Measurements from ENCODE around the gene MPC2. TPM values are rescaled to one million over a fixed set of nuclear protein-coding genes. Genes with fewer than 3 reads are reported as not detected.

Gene MPC2
- total RNA-seq, 1 experiment from 2014 or later, result 71.7 TPM

DNA sequence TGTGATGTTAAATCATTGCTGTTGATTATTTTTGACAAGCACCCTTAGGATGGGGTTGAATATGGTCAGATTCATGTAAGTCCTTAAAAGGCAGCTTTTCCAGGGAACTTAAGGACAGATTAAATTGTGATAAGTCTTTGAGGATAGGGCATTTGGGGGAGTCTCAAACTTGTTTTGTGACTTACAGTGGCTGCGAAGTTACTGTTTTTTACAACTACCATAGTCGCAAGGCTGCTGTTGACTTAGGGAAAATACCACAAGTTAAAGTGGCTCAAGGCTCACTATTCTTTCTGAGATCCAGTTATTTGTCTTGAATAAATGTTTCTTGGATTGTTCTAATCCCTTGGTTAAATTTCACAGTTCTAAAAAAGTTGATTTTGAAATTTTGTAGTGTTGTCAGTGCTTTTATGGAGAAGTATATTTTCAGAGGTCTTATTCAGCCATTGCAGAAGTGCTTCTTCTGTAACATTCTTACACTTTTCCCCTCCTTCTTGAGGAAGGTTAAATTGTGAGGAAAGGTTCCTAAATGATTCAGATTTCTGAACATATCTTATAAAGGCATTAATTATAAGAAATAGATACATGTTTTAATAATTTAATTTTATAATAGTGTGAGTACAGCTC lies 47.0 kb upstream of the MPC2 start:
- POLR2A ChIA-PET, result no interaction called here
- H3K4me1 ChIP-seq (ENCODE audit: control insufficient read depth, insufficient read depth, low read length), result no peaks in the 10 kb centered on the region
- no peak overlapping the region for H3K4me3 ChIP-seq (ENCODE audit: low read depth in 2 of 2, low read length in 2 of 2)
- 0 out of 2 replicates have a peak, but pooled peaks cover 3% of the 10 kb centered on the region for H3K36me3 ChIP-seq (ENCODE audit: control insufficient read depth, insufficient read depth, low read length)
- H3K27ac ChIP-seq (ENCODE audit: low read length), result no peak overlapping the region
- ATAC-seq (no peak), DNase-seq (ENCODE audit: low read depth, low spot score) (no peak)
- TF ChIP-seq POLR2AphosphoS5 (IDR thresholded peaks at IDR 0.05; ENCODE audit: low read depth, low read length) (no peak), TCF7L2 (IDR thresholded peaks at IDR 0.05; ENCODE audit: low read depth, low read length) (no peak), SIN3A (IDR thresholded peaks at IDR 0.05; ENCODE audit: borderline replicate concordance, insufficient read depth, low read depth, low read length) (no peak)
- TF ChIP-seq, protein P1, sequence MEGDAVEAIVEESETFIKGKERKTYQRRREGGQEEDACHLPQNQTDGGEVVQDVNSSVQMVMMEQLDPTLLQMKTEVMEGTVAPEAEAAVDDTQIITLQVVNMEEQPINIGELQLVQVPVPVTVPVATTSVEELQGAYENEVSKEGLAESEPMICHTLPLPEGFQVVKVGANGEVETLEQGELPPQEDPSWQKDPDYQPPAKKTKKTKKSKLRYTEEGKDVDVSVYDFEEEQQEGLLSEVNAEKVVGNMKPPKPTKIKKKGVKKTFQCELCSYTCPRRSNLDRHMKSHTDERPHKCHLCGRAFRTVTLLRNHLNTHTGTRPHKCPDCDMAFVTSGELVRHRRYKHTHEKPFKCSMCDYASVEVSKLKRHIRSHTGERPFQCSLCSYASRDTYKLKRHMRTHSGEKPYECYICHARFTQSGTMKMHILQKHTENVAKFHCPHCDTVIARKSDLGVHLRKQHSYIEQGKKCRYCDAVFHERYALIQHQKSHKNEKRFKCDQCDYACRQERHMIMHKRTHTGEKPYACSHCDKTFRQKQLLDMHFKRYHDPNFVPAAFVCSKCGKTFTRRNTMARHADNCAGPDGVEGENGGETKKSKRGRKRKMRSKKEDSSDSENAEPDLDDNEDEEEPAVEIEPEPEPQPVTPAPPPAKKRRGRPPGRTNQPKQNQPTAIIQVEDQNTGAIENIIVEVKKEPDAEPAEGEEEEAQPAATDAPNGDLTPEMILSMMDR (IDR thresholded peaks at IDR 0.05), result no peak
- TF ChIP-seq, protein P2, sequence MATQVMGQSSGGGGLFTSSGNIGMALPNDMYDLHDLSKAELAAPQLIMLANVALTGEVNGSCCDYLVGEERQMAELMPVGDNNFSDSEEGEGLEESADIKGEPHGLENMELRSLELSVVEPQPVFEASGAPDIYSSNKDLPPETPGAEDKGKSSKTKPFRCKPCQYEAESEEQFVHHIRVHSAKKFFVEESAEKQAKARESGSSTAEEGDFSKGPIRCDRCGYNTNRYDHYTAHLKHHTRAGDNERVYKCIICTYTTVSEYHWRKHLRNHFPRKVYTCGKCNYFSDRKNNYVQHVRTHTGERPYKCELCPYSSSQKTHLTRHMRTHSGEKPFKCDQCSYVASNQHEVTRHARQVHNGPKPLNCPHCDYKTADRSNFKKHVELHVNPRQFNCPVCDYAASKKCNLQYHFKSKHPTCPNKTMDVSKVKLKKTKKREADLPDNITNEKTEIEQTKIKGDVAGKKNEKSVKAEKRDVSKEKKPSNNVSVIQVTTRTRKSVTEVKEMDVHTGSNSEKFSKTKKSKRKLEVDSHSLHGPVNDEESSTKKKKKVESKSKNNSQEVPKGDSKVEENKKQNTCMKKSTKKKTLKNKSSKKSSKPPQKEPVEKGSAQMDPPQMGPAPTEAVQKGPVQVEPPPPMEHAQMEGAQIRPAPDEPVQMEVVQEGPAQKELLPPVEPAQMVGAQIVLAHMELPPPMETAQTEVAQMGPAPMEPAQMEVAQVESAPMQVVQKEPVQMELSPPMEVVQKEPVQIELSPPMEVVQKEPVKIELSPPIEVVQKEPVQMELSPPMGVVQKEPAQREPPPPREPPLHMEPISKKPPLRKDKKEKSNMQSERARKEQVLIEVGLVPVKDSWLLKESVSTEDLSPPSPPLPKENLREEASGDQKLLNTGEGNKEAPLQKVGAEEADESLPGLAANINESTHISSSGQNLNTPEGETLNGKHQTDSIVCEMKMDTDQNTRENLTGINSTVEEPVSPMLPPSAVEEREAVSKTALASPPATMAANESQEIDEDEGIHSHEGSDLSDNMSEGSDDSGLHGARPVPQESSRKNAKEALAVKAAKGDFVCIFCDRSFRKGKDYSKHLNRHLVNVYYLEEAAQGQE (IDR thresholded peaks at IDR 0.05; ENCODE audit: insufficient read depth in 1 of 2, low read depth in 2 of 2, low read length in 1 of 2), result no peak
- no TSS peak for BruUV-seq (replicated peaks)
- H3K9me3 ChIP-seq (ENCODE audit: control insufficient read depth, insufficient read depth, low read depth, low read length), result no peaks in the 10 kb centered on the region
- intact Hi-C loops (cut with micrococcal nuclease; ENCODE audit: unreplicated experiment) (no loop called here), in situ Hi-C loops (cut with HindIII; ENCODE audit: low pct_unique_long_range_greater_than_20kb, low sequenced_read_pairs) (no loop called here)
- CTCF ChIA-PET, result no interaction called here
- H3K27me3 ChIP-seq (ENCODE audit: control insufficient read depth, insufficient read depth, low read length), result no peaks in the 10 kb centered on the region

DNA sequence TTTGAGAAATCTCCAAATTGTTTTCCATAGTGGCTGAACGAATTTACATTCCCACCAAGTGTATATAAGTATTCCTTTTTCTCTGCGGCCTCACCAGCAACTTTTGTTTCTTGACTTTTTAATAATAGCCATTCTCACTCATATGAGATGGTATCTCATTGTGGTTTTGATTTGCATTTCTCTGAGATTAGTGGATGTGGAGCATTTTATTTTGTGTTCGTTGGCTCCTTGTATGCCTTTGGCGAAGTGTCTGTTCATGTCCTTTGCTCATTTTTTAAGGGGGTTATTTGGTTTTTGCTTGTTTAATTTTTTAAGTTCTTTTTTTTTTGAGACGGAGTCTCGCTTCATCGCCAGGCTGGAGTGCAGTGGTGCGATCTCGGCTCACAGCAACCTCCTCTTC lies 45.1 kb upstream of the MPC2 start:
- in situ Hi-C loops (cut with HindIII; ENCODE audit: low pct_unique_long_range_greater_than_20kb, low sequenced_read_pairs), result no loop called here
- BruUV-seq (replicated peaks), result no TSS peak
- CTCF ChIA-PET, result no interaction called here
- no peaks in the 10 kb centered on the region for H3K4me1 ChIP-seq (ENCODE audit: control insufficient read depth, insufficient read depth, low read length)
- no peaks in the 10 kb centered on the region for H3K9me3 ChIP-seq (ENCODE audit: control insufficient read depth, insufficient read depth, low read depth, low read length)
- POLR2A ChIA-PET, result no interaction called here
- no peak overlapping the region for H3K4me3 ChIP-seq (ENCODE audit: low read depth in 2 of 2, low read length in 2 of 2)
- intact Hi-C loops (cut with micrococcal nuclease; ENCODE audit: unreplicated experiment), result no loop called here
- H3K36me3 ChIP-seq (ENCODE audit: control insufficient read depth, insufficient read depth, low read length), result no peaks in the 10 kb centered on the region
- no peak for DNase-seq (ENCODE audit: low read depth, low spot score)
- no peak for TF ChIP-seq POLR2AphosphoS5 (IDR thresholded peaks at IDR 0.05; ENCODE audit: low read depth, low read length)
- TF ChIP-seq SIN3A (IDR thresholded peaks at IDR 0.05; ENCODE audit: borderline replicate concordance, insufficient read depth, low read depth, low read length), result no peak
- TF ChIP-seq TCF7L2 (IDR thresholded peaks at IDR 0.05; ENCODE audit: low read depth, low read length), result no peak
- TF ChIP-seq, protein P2 (IDR thresholded peaks at IDR 0.05; ENCODE audit: insufficient read depth in 1 of 2, low read depth in 2 of 2, low read length in 1 of 2), result no peak
- TF ChIP-seq, protein P1 (IDR thresholded peaks at IDR 0.05), result no peak
- H3K27ac ChIP-seq (ENCODE audit: low read length), result no peak overlapping the region
- H3K27me3 ChIP-seq (ENCODE audit: control insufficient read depth, insufficient read depth, low read length), result no peaks in the 10 kb centered on the region
- ATAC-seq, result no peak

Data from Panc1 (cell line).